Measurements from ENCODE around the gene FIGN.

Gene FIGN

GRCh38 chr2:163681745-163682144 lies 54.1 kb downstream of the FIGN start:
- Histone ChIP-seq H3K9me3 (ENCODE audit: control extremely low read depth in 1 of 5, control insufficient read depth in 4 of 5, insufficient read depth in 2 of 5, low read depth in 1 of 5, low read length in 4 of 5) (no peaks in the 10 kb centered on the region), H3K27me3 (replicated peaks in 2 of 5; ENCODE audit: control insufficient read depth in 4 of 5, insufficient read depth in 5 of 5, low read length in 4 of 5) (no peaks in the 10 kb centered on the region), H3K27ac (ENCODE audit: insufficient read depth in 1 of 2, low read depth in 1 of 2, low read length in 2 of 2, poor library complexity in 1 of 2, severe bottlenecking in 2 of 2) (no peak overlapping the region), H3K4me1 (ENCODE audit: control extremely low read depth in 1 of 4, control insufficient read depth in 4 of 4, insufficient read depth in 4 of 4, low read length in 3 of 4) (no peaks in the 10 kb centered on the region), H3K36me3 (ENCODE audit: control insufficient read depth in 4 of 4, insufficient read depth in 4 of 4, low read length in 3 of 4) (no peaks in the 10 kb centered on the region), H3K4me3 (ENCODE audit: control insufficient read depth in 1 of 7, extremely low read depth in 1 of 7, insufficient read depth in 4 of 7, low read depth in 2 of 7, low read length in 6 of 7) (no peak overlapping the region)
- ChIA-PET CTCF (no interaction called here), POLR2A (no interaction called here)
- DNase-seq = no peak
- WGBS (ENCODE audit: insufficient coverage) = 88% methylated on average over 3 of the region's 5 CpGs

- DNase-seq = no peak
- H3K4me3 ChIP-seq (ENCODE audit: control insufficient read depth in 1 of 7, extremely low read depth in 1 of 7, insufficient read depth in 4 of 7, low read depth in 2 of 7, low read length in 6 of 7) = no peak overlapping the region
- H3K9me3 ChIP-seq (ENCODE audit: control extremely low read depth in 1 of 5, control insufficient read depth in 4 of 5, insufficient read depth in 2 of 5, low read depth in 1 of 5, low read length in 4 of 5) = no peaks in the 10 kb centered on the region
- H3K27me3 ChIP-seq (replicated peaks in 2 of 5; ENCODE audit: control insufficient read depth in 4 of 5, insufficient read depth in 5 of 5, low read length in 4 of 5) = no peaks in the 10 kb centered on the region
- H3K27ac ChIP-seq (ENCODE audit: insufficient read depth in 1 of 2, low read depth in 1 of 2, low read length in 2 of 2, poor library complexity in 1 of 2, severe bottlenecking in 2 of 2) = no peak overlapping the region
- POLR2A ChIA-PET = no interaction called here
- no peaks in the 10 kb centered on the region for H3K4me1 ChIP-seq (ENCODE audit: control extremely low read depth in 1 of 4, control insufficient read depth in 4 of 4, insufficient read depth in 4 of 4, low read length in 3 of 4)
- WGBS (ENCODE audit: insufficient coverage) = 100% methylated on average over 1 of the region's 2 CpGs
- no peaks in the 10 kb centered on the region for H3K36me3 ChIP-seq (ENCODE audit: control insufficient read depth in 4 of 4, insufficient read depth in 4 of 4, low read length in 3 of 4)
- CTCF ChIA-PET = no interaction called here
These were observed 60.4 kb downstream of the FIGN start for GRCh38 chr2:163675388-163675787.

- CTCF ChIA-PET = interaction anchor here (1.2 to 1.3 kb wide), 2 partner anchors 9 to 18 kb away, joined by 3 read pairs; no protein-coding TSS in a partner anchor
- DNase-seq = no peak
- WGBS (ENCODE audit: insufficient coverage) = 100% methylated on average over 1 of the region's 2 CpGs
- Histone ChIP-seq H3K4me3 (ENCODE audit: control insufficient read depth in 1 of 7, extremely low read depth in 1 of 7, insufficient read depth in 4 of 7, low read depth in 2 of 7, low read length in 6 of 7) (no peak overlapping the region), H3K27ac (ENCODE audit: insufficient read depth in 1 of 2, low read depth in 1 of 2, low read length in 2 of 2, poor library complexity in 1 of 2, severe bottlenecking in 2 of 2) (no peak overlapping the region), H3K27me3 (replicated peaks in 2 of 5; ENCODE audit: control insufficient read depth in 4 of 5, insufficient read depth in 5 of 5, low read length in 4 of 5) (no peaks in the 10 kb centered on the region), H3K9me3 (ENCODE audit: control extremely low read depth in 1 of 5, control insufficient read depth in 4 of 5, insufficient read depth in 2 of 5, low read depth in 1 of 5, low read length in 4 of 5) (no peaks in the 10 kb centered on the region), H3K36me3 (ENCODE audit: control insufficient read depth in 4 of 4, insufficient read depth in 4 of 4, low read length in 3 of 4) (no peaks in the 10 kb centered on the region), H3K4me1 (ENCODE audit: control extremely low read depth in 1 of 4, control insufficient read depth in 4 of 4, insufficient read depth in 4 of 4, low read length in 3 of 4) (no peaks in the 10 kb centered on the region)
- POLR2A ChIA-PET = no interaction called here
These were observed 62.3 kb downstream of the FIGN start for GRCh38 chr2:163673522-163673921.

- 94% methylated on average over 3 of the region's 3 CpGs for WGBS (ENCODE audit: insufficient coverage)
- CTCF ChIA-PET = no interaction called here
- Histone ChIP-seq H3K36me3 (ENCODE audit: control insufficient read depth in 4 of 4, insufficient read depth in 4 of 4, low read length in 3 of 4) (no peaks in the 10 kb centered on the region), H3K27me3 (replicated peaks in 2 of 5; ENCODE audit: control insufficient read depth in 4 of 5, insufficient read depth in 5 of 5, low read length in 4 of 5) (no peaks in the 10 kb centered on the region), H3K4me3 (ENCODE audit: control insufficient read depth in 1 of 7, extremely low read depth in 1 of 7, insufficient read depth in 4 of 7, low read depth in 2 of 7, low read length in 6 of 7) (no peak overlapping the region), H3K27ac (ENCODE audit: insufficient read depth in 1 of 2, low read depth in 1 of 2, low read length in 2 of 2, poor library complexity in 1 of 2, severe bottlenecking in 2 of 2) (no peak overlapping the region), H3K4me1 (ENCODE audit: control extremely low read depth in 1 of 4, control insufficient read depth in 4 of 4, insufficient read depth in 4 of 4, low read length in 3 of 4) (no peaks in the 10 kb centered on the region), H3K9me3 (ENCODE audit: control extremely low read depth in 1 of 5, control insufficient read depth in 4 of 5, insufficient read depth in 2 of 5, low read depth in 1 of 5, low read length in 4 of 5) (peaks cover 0 to 2% (median 0%) of the 10 kb centered on the region in 5 experiments)
- POLR2A ChIA-PET = no interaction called here
- DNase-seq = no peak
These were observed 64.9 kb downstream of the FIGN start for GRCh38 chr2:163670929-163671328.

GRCh38 chr2:163669506-163669905 lies 66.3 kb downstream of the FIGN start:
- Histone ChIP-seq H3K36me3 (ENCODE audit: control insufficient read depth in 4 of 4, insufficient read depth in 4 of 4, low read length in 3 of 4) (no peaks in the 10 kb centered on the region), H3K4me3 (ENCODE audit: control insufficient read depth in 1 of 7, extremely low read depth in 1 of 7, insufficient read depth in 4 of 7, low read depth in 2 of 7, low read length in 6 of 7) (no peak overlapping the region), H3K4me1 (ENCODE audit: control extremely low read depth in 1 of 4, control insufficient read depth in 4 of 4, insufficient read depth in 4 of 4, low read length in 3 of 4) (no peaks in the 10 kb centered on the region), H3K27ac (ENCODE audit: insufficient read depth in 1 of 2, low read depth in 1 of 2, low read length in 2 of 2, poor library complexity in 1 of 2, severe bottlenecking in 2 of 2) (no peak overlapping the region), H3K9me3 (ENCODE audit: control extremely low read depth in 1 of 5, control insufficient read depth in 4 of 5, insufficient read depth in 2 of 5, low read depth in 1 of 5, low read length in 4 of 5) (peaks cover 0 to 2% (median 0%) of the 10 kb centered on the region in 5 experiments), H3K27me3 (replicated peaks in 2 of 5; ENCODE audit: control insufficient read depth in 4 of 5, insufficient read depth in 5 of 5, low read length in 4 of 5) (no peaks in the 10 kb centered on the region)
- CTCF ChIA-PET = no interaction called here
- WGBS (ENCODE audit: insufficient coverage) = 10% methylated on average over 1 of the region's 2 CpGs
- peak in 1 of 3 donors; percentile 4 for DNase-seq
- POLR2A ChIA-PET = no interaction called here

GRCh38 chr2:163667064-163667887 lies 68.5 kb downstream of the FIGN start:
- ChIA-PET POLR2A (no interaction called here), CTCF (interaction anchor here (0.6 to 1.7 kb wide), 2 partner anchors 11 to 327 kb away, joined by 3 to 7 read pairs; no protein-coding TSS in a partner anchor)
- no peaks in the 10 kb centered on the region for H3K27me3 ChIP-seq (replicated peaks in 2 of 5; ENCODE audit: control insufficient read depth in 4 of 5, insufficient read depth in 5 of 5, low read length in 4 of 5)
- no peaks in the 10 kb centered on the region for H3K36me3 ChIP-seq (ENCODE audit: control insufficient read depth in 4 of 4, insufficient read depth in 4 of 4, low read length in 3 of 4)
- H3K4me3 ChIP-seq (ENCODE audit: control insufficient read depth in 1 of 7, extremely low read depth in 1 of 7, insufficient read depth in 4 of 7, low read depth in 2 of 7, low read length in 6 of 7) = no peak overlapping the region
- peaks cover 0 to 2% (median 0%) of the 10 kb centered on the region in 5 experiments for H3K9me3 ChIP-seq (ENCODE audit: control extremely low read depth in 1 of 5, control insufficient read depth in 4 of 5, insufficient read depth in 2 of 5, low read depth in 1 of 5, low read length in 4 of 5)
- H3K27ac ChIP-seq (ENCODE audit: insufficient read depth in 1 of 2, low read depth in 1 of 2, low read length in 2 of 2, poor library complexity in 1 of 2, severe bottlenecking in 2 of 2) = no peak overlapping the region
- no peaks in the 10 kb centered on the region for H3K4me1 ChIP-seq (ENCODE audit: control extremely low read depth in 1 of 4, control insufficient read depth in 4 of 4, insufficient read depth in 4 of 4, low read length in 3 of 4)
- no peak for DNase-seq
- 95% methylated on average over 2 of the region's 4 CpGs for WGBS (ENCODE audit: insufficient coverage)

- H3K9me3 ChIP-seq (ENCODE audit: control extremely low read depth in 1 of 5, control insufficient read depth in 4 of 5, insufficient read depth in 2 of 5, low read depth in 1 of 5, low read length in 4 of 5) = peaks cover 0 to 2% (median 0%) of the 10 kb centered on the region in 5 experiments
- H3K36me3 ChIP-seq (ENCODE audit: control insufficient read depth in 4 of 4, insufficient read depth in 4 of 4, low read length in 3 of 4) = no peaks in the 10 kb centered on the region
- DNase-seq = no peak
- H3K27ac ChIP-seq (ENCODE audit: insufficient read depth in 1 of 2, low read depth in 1 of 2, low read length in 2 of 2, poor library complexity in 1 of 2, severe bottlenecking in 2 of 2) = no peak overlapping the region
- CTCF ChIA-PET = no interaction called here
- POLR2A ChIA-PET = no interaction called here
- H3K4me3 ChIP-seq (ENCODE audit: control insufficient read depth in 1 of 7, extremely low read depth in 1 of 7, insufficient read depth in 4 of 7, low read depth in 2 of 7, low read length in 6 of 7) = no peak overlapping the region
- no peaks in the 10 kb centered on the region for H3K27me3 ChIP-seq (replicated peaks in 2 of 5; ENCODE audit: control insufficient read depth in 4 of 5, insufficient read depth in 5 of 5, low read length in 4 of 5)
- no peaks in the 10 kb centered on the region for H3K4me1 ChIP-seq (ENCODE audit: control extremely low read depth in 1 of 4, control insufficient read depth in 4 of 4, insufficient read depth in 4 of 4, low read length in 3 of 4)
These were observed 70.0 kb downstream of the FIGN start for GRCh38 chr2:163665817-163666216.
